Stimulated activated CD4-positive, alpha-beta T cell treated with anti-CD3 and anti-CD28 coated beads, TNF-alpha, amount 100 ng/mL, for 1 hour (primary cell): ENCODE measurements around the gene ULK1.
A peak's percentile ranks its signal among the peaks of the same experiment; 100 is the strongest.

Experiments
- DNase-seq, 3 donors: peaks; one replicate each; pipeline ENCODE4 v3.0.0-alpha.2; 2020; ENCODE audit warnings: low read depth in 3 of 3, low spot score in 1 of 3

The ULK1 gene

GRCh38 chr12:131894313-131894860, at the start of gene ULK1:
TSS of gene ULK1 (plus strand) at chr12:131894622. CDS start at chr12:131895002, 380 bp downstream.
- peak; percentile 81 to 94 (median 90) for DNase-seq

- DNase-seq: no peak
These were observed 49.8 kb upstream of the ULK1 start for GRCh38 chr12:131844656-131845055.

GRCh38 chr12:131845121-131845520, 49.3 kb upstream of the ULK1 start:
- DNase-seq: no peak

GRCh38 chr12:131847456-131847855, 47.0 kb upstream of the ULK1 start:
- no peak for DNase-seq

GRCh38 chr12:131848753-131849152, 45.7 kb upstream of the ULK1 start:
- no peak for DNase-seq

GRCh38 chr12:131849700-131850553, 44.5 kb upstream of the ULK1 start:
- DNase-seq: no peak

- DNase-seq: no peak
These were observed 43.4 kb upstream of the ULK1 start for GRCh38 chr12:131850856-131851559.

GRCh38 chr12:131851741-131852550, 42.5 kb upstream of the ULK1 start:
- DNase-seq: no peak

GRCh38 chr12:131852551-131853299, 41.7 kb upstream of the ULK1 start:
- no peak for DNase-seq

GRCh38 chr12:131853832-131854797, 40.3 kb upstream of the ULK1 start:
- no peak for DNase-seq

GRCh38 chr12:131854861-131855476, 39.5 kb upstream of the ULK1 start:
- DNase-seq: no peak

GRCh38 chr12:131855521-131856142, 38.8 kb upstream of the ULK1 start:
- DNase-seq: no peak

- DNase-seq: no peak
These were observed 37.9 kb upstream of the ULK1 start for GRCh38 chr12:131856366-131857097.

- DNase-seq: no peak
These were observed 36.2 kb upstream of the ULK1 start for GRCh38 chr12:131857908-131858850.

- no peak for DNase-seq
These were observed 33.8 kb upstream of the ULK1 start for GRCh38 chr12:131860472-131861260.
